PC-3 (cell line): Measurements from ENCODE around the gene CHRNA5. TPM values are rescaled to one million over a fixed set of nuclear protein-coding genes. Genes with fewer than 3 reads are reported as not detected.

Experiments used
- ATAC-seq: fragments of 200-7000 bp; cut with Tn5 transposase; 2 replicates; pipeline ENCODE4 v1.9.1; 2020; ENCODE audit warnings: mild to moderate bottlenecking, moderate library complexity
- BruUV-seq: library from RNA; stranded (reverse); fragments of 400-500 nt; replicated peaks from 2 replicates; lab custom pipeline; 2021; lab: Mats Ljungman, UMichigan
- CTCF ChIA-PET: fragments of 300-600 bp; sonication (Branson Sonifier 250); formaldehyde crosslinking; loops from one replicate; lab custom pipeline; 2022; ENCODE audit warnings: antibody characterized with exemption; lab: Charles Lee
- POLR2A ChIA-PET: fragments of 300-600 bp; sonication (Branson Sonifier 250); formaldehyde crosslinking; loops from one replicate; lab custom pipeline; 2022; ENCODE audit warnings: antibody characterized with exemption; ENCODE audit not compliant: unreplicated experiment; lab: Charles Lee
- DNase-seq: peaks from one replicate; pipeline ENCODE4 v3.0.0-alpha.2; 2015
- H2AFZ ChIP-seq: fragments of 300-600 bp; sonication (generic); 2 replicates; pipeline ENCODE4 v1.6.0; 2016; ENCODE audit warnings: antibody characterized with exemption, low read length
- H3F3A ChIP-seq: fragments of 300-600 bp; sonication (generic); one replicate; pipeline ENCODE4 v1.6.0; 2017; ENCODE audit warnings: antibody characterized with exemption, low read length, control low read depth, mild to moderate bottlenecking; ENCODE audit not compliant: unreplicated experiment
- H3K27ac ChIP-seq: fragments of 300-600 bp; sonication (generic); 2 replicates; pipeline ENCODE4 v1.5.1; 2016; ENCODE audit warnings: mild to moderate bottlenecking, low read length
- H3K27me3 ChIP-seq: fragments of 300-600 bp; sonication (generic); 2 replicates; pipeline ENCODE4 v1.6.1; 2016; ENCODE audit warnings: low read length, mixed read lengths
- H3K36me3 ChIP-seq: fragments of 300-600 bp; sonication (generic); 2 replicates; pipeline ENCODE4 v1.6.1; 2016; ENCODE audit warnings: low read depth, mixed run types, low read length, mixed read lengths
- H3K4me1 ChIP-seq: fragments of 300-600 bp; sonication (generic); 2 replicates; pipeline ENCODE4 v1.5.1; 2016; ENCODE audit warnings: low read length; ENCODE audit not compliant: insufficient read depth
- H3K4me2 ChIP-seq: fragments of 300-600 bp; sonication (generic); 2 replicates; pipeline ENCODE4 v1.6.0; 2016; ENCODE audit warnings: low read length
- H3K4me3 ChIP-seq: fragments of 300-600 bp; sonication (generic); 2 replicates; pipeline ENCODE4 v1.5.1; 2016; ENCODE audit warnings: mild to moderate bottlenecking, low read length, mixed read lengths
- H3K79me2 ChIP-seq: fragments of 300-600 bp; sonication (generic); 2 replicates; pipeline ENCODE4 v1.6.1; 2017; ENCODE audit warnings: low read length, mixed read lengths
- H3K9ac ChIP-seq: fragments of 300-600 bp; sonication (generic); 2 replicates; pipeline ENCODE4 v1.6.0; 2016; ENCODE audit warnings: mild to moderate bottlenecking, low read length
- H3K9me2 ChIP-seq: fragments of 300-600 bp; sonication (generic); replicated peaks from 2 replicates; pipeline ENCODE4 v1.6.1; 2016; ENCODE audit warnings: mixed run types, low read length, mixed read lengths
- H3K9me3 ChIP-seq: fragments of 300-600 bp; sonication (generic); 2 replicates; pipeline ENCODE4 v1.6.1; 2016; ENCODE audit warnings: low read length, mixed read lengths
- H4K20me1 ChIP-seq: fragments of 300-600 bp; sonication (generic); 2 replicates; pipeline ENCODE4 v1.6.1; 2016; ENCODE audit warnings: low read length, mixed read lengths
- CTCF ChIP-seq: fragments of 300-600 bp; sonication (generic); conservative IDR thresholded peaks from 2 replicates; pipeline ENCODE4 v1.5.1; 2017; ENCODE audit warnings: antibody characterized with exemption, low read depth, mild to moderate bottlenecking, low read length
- EZH2 ChIP-seq: fragments of 300-600 bp; sonication (generic); IDR thresholded peaks from one replicate; pipeline ENCODE4 v1.6.1; 2017; ENCODE audit warnings: antibody characterized with exemption, mild to moderate bottlenecking, low read length; ENCODE audit not compliant: unreplicated experiment
- EZH2phosphoT487 ChIP-seq: fragments of 300-600 bp; sonication (generic); IDR thresholded peaks from 2 replicates; pipeline ENCODE4 v1.6.1; 2018; ENCODE audit warnings: mild to moderate bottlenecking, antibody characterized with exemption, low read length, borderline replicate concordance
- intact Hi-C: fragments of 100-400 bp; cut with micrococcal nuclease; formaldehyde crosslinking; loops from 2 replicates; pipeline ENCODE4 v1.9.0; 2023
- total RNA-seq: library from RNA; depleted of rRNA; stranded (reverse); fragments of >200 nt; gene quantifications from 2 replicates; pipeline ENCODE4 v1.2.3, GENCODE V29; 2014

CHRNA5 gene
- total RNA-seq, 1 experiment from 2014 or later: 8.4 TPM

- H3K9me2 ChIP-seq: no peaks in the 10 kb centered on the region
- H4K20me1 ChIP-seq: no peaks in the 10 kb centered on the region
- ATAC-seq (no peak), DNase-seq (no peak)
- TF ChIP-seq CTCF: no peak
- no peak for TF ChIP-seq EZH2phosphoT487
- TF ChIP-seq EZH2: no peak
- no peaks in the 10 kb centered on the region for H3K27me3 ChIP-seq
- H3K9ac ChIP-seq: no peak overlapping the region
- intact Hi-C loops: no loop called here
- H3F3A ChIP-seq: peaks cover 5% of the 10 kb centered on the region
- CTCF ChIA-PET: no interaction called here
- POLR2A ChIA-PET: no interaction called here
- H3K79me2 ChIP-seq: no peaks in the 10 kb centered on the region
- H3K27ac ChIP-seq: no peak overlapping the region
- H3K9me3 ChIP-seq: no peaks in the 10 kb centered on the region
- peaks cover 4% of the 10 kb centered on the region for H3K4me1 ChIP-seq
- H3K4me3 ChIP-seq: no peak overlapping the region
- no peaks in the 10 kb centered on the region for H3K36me3 ChIP-seq
- no peak overlapping the region for H3K4me2 ChIP-seq
- BruUV-seq: no TSS peak
- H2AFZ ChIP-seq: no peak overlapping the region
Measured at GRCh38 chr15:78561490-78561889, 3.8 kb upstream of the CHRNA5 start.

GRCh38 chr15:78563092-78563491 lies 2.2 kb upstream of the CHRNA5 start:
- Histone ChIP-seq H3K9me3 (no peaks in the 10 kb centered on the region), H3K79me2 (peaks cover 10% of the 10 kb centered on the region), H3K9ac (no peak overlapping the region), H3F3A (peaks cover 6% of the 10 kb centered on the region), H3K4me2 (no peak overlapping the region), H4K20me1 (no peaks in the 10 kb centered on the region), H2AFZ (no peak overlapping the region), H3K36me3 (no peaks in the 10 kb centered on the region), H3K4me1 (peaks cover 4% of the 10 kb centered on the region), H3K4me3 (no peak overlapping the region), H3K9me2 (no peaks in the 10 kb centered on the region), H3K27me3 (no peaks in the 10 kb centered on the region), H3K27ac (no peak overlapping the region)
- DNase-seq: no peak
- POLR2A ChIA-PET: no interaction called here
- intact Hi-C loops: no loop called here
- CTCF ChIA-PET: no interaction called here
- ATAC-seq: no peak
- BruUV-seq: no TSS peak
- TF ChIP-seq EZH2: no peak
- TF ChIP-seq CTCF: no peak
- TF ChIP-seq EZH2phosphoT487: no peak

GRCh38 chr15:78564743-78565096 lies 600 bp upstream of the CHRNA5 start:
- ATAC-seq: no peak
- POLR2A ChIA-PET: interaction anchor here (0.5 to 0.6 kb wide), 3 partner anchors 9 to 529 kb away, joined by 4 to 24 read pairs (median 15); no protein-coding TSS in a partner anchor
- peak overlapping the region; percentile 84 for H3K4me2 ChIP-seq
- H3K9ac ChIP-seq: no peak overlapping the region
- H3K4me1 ChIP-seq: peaks cover 4% of the 10 kb centered on the region
- intact Hi-C loops: loop anchor here (2.0 kb wide), 1 partner anchor 18 kb away; no protein-coding TSS in a partner anchor
- no peaks in the 10 kb centered on the region for H4K20me1 ChIP-seq
- H3K9me2 ChIP-seq: no peaks in the 10 kb centered on the region
- H3K79me2 ChIP-seq: peaks cover 24% of the 10 kb centered on the region
- H3K4me3 ChIP-seq: peak overlapping the region; percentile 77
- H3K9me3 ChIP-seq: no peaks in the 10 kb centered on the region
- H2AFZ ChIP-seq: peak overlapping the region; percentile 89
- CTCF ChIA-PET: interaction anchor here (0.6 kb wide), 1 partner anchor 56 kb away, joined by 5 read pairs; no protein-coding TSS in a partner anchor
- H3F3A ChIP-seq: peaks cover 6% of the 10 kb centered on the region
- H3K27me3 ChIP-seq: no peaks in the 10 kb centered on the region
- no TSS peak for BruUV-seq
- no peaks in the 10 kb centered on the region for H3K36me3 ChIP-seq
- H3K27ac ChIP-seq: no peak overlapping the region
- no peak for DNase-seq
- no peak for TF ChIP-seq EZH2phosphoT487
- no peak for TF ChIP-seq CTCF
- no peak for TF ChIP-seq EZH2
